HG02678 (cell line): Measurements from ENCODE around the gene GGTLC1.

Source experiments
- ATAC-seq: cut with Tn5 transposase; IDR thresholded peaks from one replicate; pipeline ENCODE4 v1.9.1; 2021; ENCODE audit warnings: mild to moderate bottlenecking, moderate library complexity; ENCODE audit not compliant: unreplicated experiment

GGTLC1 gene

GRCh38 chr20:23966927-23967615 lies 21.5 kb downstream of the GGTLC1 start:
- no peak for ATAC-seq

DNA sequence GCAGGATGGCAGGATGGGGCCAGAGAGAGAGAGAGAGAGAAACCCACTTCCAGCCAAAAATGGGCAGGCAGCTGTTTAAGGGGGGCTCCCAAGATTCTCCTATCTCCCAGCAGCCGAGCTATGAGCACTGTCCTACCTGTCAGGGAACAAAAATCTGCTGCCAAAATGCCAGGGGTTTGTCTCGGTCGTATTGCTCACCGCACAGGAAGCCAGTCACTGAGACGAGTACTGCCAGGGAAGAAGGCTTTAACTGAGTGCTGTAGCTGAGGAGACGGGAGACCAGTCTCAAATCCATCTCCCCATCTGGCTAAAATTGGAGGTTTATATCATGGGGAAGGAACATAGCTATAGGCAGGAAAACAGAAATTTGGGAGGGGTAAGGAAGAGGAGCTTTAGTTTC lies 22.3 kb downstream of the GGTLC1 start:
- ATAC-seq, result no peak

- ATAC-seq, result no peak
Observed at GRCh38 chr20:23963941-23964340, 24.6 kb downstream of the GGTLC1 start.

- ATAC-seq, result no peak
Observed at GRCh38 chr20:23962272-23962671, 26.3 kb downstream of the GGTLC1 start.

- no peak for ATAC-seq
Observed at GRCh38 chr20:23959054-23959453, 29.5 kb downstream of the GGTLC1 start.

DNA sequence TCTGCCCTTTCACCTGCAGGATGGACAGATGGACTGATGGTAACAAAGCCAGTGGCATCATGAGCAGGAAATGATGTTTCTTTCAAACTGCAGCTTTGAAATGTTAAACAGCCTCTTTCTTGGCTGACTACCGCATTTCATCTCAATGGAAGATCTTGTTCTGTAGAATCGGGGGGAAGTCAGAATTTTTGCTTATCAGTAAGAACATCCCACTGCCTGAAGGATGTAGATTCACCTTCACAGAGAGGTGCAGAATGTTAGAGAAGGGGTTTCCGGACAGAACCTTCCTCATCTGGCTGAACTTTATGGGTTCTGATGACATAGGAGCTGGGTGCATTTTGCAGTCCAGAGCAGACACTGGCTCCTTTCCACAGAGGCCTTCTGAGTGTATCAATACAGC lies 32.7 kb downstream of the GGTLC1 start:
- ATAC-seq, result no peak

DNA sequence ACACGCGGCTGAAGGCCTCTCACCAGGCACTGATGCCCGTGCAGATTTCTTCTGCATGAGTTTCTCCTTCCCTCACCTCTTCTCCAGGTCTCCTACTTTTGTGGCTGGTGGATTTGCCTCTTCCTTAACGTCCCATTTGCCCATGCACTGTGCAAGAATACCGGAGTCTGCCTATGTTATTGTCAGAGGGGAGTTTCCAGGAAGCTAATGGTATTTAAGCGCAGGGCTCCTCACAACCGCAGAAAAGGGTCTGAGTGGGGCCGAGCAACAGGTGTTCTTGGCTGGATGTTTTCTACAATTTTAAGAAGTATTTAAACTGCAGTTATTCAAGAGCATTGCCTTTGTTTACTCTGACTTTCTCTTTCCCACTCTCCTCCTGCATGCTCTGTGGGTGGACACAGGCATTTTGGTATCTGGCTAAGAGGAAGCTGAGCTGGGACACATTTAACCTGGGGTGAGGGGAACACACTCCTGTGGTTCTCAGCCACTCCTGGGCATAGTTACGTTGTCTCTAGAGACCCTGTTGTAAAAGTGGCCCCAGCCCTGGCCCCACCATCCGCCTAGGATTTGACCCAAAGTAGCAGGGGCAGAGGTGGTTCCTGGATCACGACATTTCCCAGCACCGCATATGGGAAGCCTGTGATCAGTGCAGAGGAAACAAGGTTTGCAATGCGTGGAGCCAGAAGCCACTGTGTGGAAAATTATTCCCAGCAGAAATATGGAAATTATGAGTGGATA lies 34.4 kb downstream of the GGTLC1 start:
- ATAC-seq, result no peak

DNA sequence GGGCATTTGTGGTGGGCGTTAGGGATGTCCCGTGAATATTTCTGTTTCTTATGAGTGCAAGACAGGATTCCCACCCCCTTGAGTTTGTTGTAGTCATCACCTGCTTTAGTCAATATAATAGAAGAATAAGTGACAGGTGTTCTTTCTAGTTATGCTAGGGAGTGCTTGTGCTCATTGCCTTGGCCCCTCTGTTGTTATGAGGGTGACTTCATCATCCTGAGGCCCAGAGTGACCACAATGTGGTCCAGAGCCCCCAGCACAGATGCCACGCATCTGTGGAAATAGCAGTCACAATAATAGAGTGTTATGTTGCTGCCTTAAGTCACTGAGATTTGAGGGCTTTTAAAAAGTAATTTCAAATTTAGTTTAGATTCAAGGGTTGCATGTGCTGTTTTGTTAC lies 42.4 kb downstream of the GGTLC1 start:
- ATAC-seq, result no peak

GRCh38 chr20:23943304-23943703 lies 45.3 kb downstream of the GGTLC1 start:
- no peak for ATAC-seq

DNA sequence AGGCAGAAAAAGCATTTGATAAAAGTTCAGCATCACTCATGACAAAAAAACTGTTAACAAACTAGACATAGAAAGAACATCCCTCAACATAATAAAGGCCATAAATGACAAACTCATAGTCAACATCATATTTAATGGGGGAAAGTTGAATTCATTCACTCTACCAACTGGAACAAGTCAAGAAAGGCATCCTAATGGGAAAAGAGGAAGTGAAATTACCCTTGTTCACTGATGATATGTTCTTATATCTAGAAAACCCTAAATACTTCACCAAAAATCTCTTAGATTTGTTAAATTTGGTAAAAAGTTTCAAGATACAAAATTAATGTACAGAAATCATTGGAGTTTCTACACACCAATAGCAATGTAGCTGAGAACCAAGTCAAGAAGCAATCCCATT lies 48.9 kb downstream of the GGTLC1 start:
- ATAC-seq, result no peak

DNA sequence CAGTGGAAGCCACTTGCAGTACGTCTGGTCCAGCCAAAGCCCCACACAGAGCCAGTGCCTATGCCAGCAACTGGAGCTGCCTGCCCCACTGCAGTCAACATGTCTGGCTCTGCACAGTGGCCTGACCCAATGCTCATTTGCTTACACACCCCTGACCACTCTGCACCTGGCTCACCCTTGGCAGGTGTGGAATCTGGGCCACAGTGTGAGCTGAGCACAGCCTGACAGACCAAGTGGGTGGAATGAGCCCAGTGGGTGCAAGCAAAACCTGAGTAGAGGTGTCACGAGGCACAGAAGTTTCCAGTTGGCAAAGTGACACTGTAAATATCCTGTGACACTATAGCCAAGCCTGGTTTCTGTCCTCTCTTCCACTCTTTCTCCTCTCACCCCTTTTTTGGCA lies 49.5 kb downstream of the GGTLC1 start:
- ATAC-seq, result no peak

DNA sequence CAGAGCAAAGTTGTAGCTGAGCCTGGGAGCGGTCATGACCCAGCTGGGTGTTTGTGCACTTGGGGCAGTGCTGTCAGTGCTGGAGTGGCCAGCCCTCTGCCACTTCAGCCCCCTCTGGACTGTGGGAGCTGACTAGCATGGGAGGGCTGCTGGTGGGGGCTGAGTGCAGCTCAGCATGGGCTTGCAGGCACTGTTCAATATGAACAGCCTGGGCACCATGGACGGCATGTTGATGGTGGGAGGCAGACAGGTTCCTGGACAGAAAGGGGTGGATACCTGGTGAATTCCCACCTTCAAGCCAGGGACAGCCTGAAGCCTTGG lies 50.5 kb downstream of the GGTLC1 start:
- no peak for ATAC-seq

DNA sequence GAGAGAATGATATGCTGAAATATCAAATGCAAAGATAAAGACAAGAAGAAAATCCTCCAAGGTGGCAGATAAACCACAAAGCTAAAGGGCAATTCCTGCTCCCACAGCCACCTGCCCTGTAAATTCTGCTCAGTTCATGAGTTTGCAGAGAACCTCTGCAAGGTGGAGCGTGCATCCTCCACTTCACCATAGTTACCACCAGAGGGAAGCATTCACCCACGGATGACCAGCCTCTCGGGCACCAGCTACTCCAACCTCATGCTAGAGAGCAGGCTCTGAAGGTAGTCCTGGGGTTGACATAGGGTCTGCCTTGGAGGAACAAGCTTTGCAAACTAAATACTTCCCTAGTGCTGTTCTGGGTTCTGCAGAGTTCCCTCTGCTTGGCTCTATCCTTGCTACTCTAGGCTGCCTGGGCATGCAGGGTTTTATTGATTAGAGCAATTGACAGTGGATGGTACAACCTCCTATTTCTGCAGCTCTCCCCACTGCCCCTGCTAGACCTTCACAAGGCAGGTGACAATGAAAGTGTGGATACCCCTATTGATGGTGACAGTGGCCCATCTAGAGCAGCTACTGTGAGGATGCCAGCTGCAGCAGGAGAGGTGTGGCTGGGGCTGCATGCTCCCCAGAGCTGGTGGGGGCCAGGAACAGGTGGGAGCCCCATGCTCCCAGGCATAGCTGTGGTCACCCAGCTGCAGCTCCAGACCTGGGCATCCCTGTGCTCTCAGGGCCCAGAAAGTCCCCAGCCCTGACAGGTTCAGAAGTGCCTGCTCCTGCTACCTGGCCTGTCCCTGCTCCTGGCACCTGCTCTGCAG lies 51.1 kb downstream of the GGTLC1 start:
- ATAC-seq, result peak; percentile 77
